Measurements from ENCODE around the gene CRISPLD2.
"Not testable (repeated sequence)": the region's sequence is repeated elsewhere in the genome, so short reads cannot be mapped to it uniquely, and the experiment has no call there.

Gene CRISPLD2

GRCh38 chr16:84821728-84822689 lies 2.2 kb downstream of the CRISPLD2 start:
- Mint-ChIP-seq H3K4me1 (peaks cover 8 to 11% of the 10 kb centered on the region in 2 donors), H3K27ac (no peak overlapping the region), H3K36me3 (no peaks in the 10 kb centered on the region), H3K27me3 (peaks cover 50 to 62% of the 10 kb centered on the region in 2 donors), H3K4me3 (no peak overlapping the region), H3K9me3 (no peaks in the 10 kb centered on the region)
- ATAC-seq (replicated peaks) (no peak), DNase-seq (no peak)

DNA sequence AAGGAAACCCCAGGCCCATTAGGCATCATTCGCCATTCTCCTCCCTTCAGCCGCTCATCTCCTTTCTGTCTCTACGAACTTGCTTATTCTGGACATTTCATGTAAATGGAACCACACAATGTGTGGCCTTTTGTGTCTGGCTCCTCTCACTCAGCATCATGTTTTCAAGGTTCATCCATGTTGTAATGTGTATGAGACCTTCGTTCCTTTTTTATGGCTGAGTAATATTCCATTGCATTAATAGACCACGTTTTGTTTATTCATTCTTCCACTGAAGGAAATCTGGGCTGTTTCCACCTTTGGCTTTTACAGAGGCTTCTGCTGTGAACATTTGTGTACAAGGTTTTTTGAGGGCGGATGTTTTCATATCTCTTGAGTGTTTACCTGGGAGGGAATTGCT lies 3.2 kb downstream of the CRISPLD2 start:
- DNase-seq, result no peak
- ATAC-seq (replicated peaks), result no peak
- no peaks in the 10 kb centered on the region for H3K36me3 Mint-ChIP-seq
- H3K4me1 Mint-ChIP-seq, result peaks cover 8 to 11% of the 10 kb centered on the region in 2 donors
- no peak overlapping the region for H3K4me3 Mint-ChIP-seq
- H3K27me3 Mint-ChIP-seq, result peaks cover 50 to 58% of the 10 kb centered on the region in 2 donors
- H3K9me3 Mint-ChIP-seq, result no peaks in the 10 kb centered on the region
- H3K27ac Mint-ChIP-seq, result no peak overlapping the region

- Mint-ChIP-seq H3K9me3 (no peaks in the 10 kb centered on the region), H3K27ac (no peak overlapping the region), H3K36me3 (no peaks in the 10 kb centered on the region), H3K4me1 (peaks cover 8 to 11% of the 10 kb centered on the region in 2 donors), H3K4me3 (no peak overlapping the region), H3K27me3 (peaks cover 50 to 58% of the 10 kb centered on the region in 2 donors)
- no peak for ATAC-seq (replicated peaks)
- no peak for DNase-seq
These were observed 3.7 kb downstream of the CRISPLD2 start for GRCh38 chr16:84823484-84823883.

DNA sequence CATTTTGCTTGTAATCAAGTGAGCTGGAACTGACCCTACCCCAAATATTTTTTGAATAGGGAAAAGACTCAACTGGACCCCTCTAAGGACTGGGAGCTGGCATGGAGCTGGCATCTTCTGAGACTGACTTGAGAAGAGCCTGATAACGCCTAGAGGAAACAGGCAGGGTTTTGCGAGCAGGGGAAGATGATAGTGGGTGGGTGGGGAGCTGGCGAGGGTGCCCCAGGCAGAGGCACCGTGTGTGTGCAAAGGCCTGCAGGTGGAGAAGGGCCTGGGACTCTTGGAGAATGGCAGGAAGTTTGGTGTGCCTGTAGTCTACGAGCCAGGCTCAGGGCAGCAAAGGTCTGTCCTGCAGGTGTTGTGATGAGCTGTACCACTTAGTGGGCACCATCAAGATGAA lies 4.1 kb downstream of the CRISPLD2 start:
- no peak overlapping the region for H3K4me3 Mint-ChIP-seq
- peaks cover 50 to 54% of the 10 kb centered on the region in 2 donors for H3K27me3 Mint-ChIP-seq

GRCh38 chr16:84825896-84826557 lies 6.2 kb downstream of the CRISPLD2 start:
- H3K4me3 Mint-ChIP-seq, result no peak overlapping the region

More for the DNA sequence above, 4.1 kb downstream of the CRISPLD2 start:
- Mint-ChIP-seq H3K4me1 (peaks cover 8 to 11% of the 10 kb centered on the region in 2 donors), H3K27ac (no peak overlapping the region), H3K9me3 (no peaks in the 10 kb centered on the region), H3K36me3 (no peaks in the 10 kb centered on the region)
- ATAC-seq (replicated peaks) (no peak), DNase-seq (no peak)

GRCh38 chr16:84826558-84826941 lies 6.8 kb downstream of the CRISPLD2 start:
- no peak for ATAC-seq (replicated peaks)
- H3K9me3 Mint-ChIP-seq, result no peaks in the 10 kb centered on the region
- H3K27ac Mint-ChIP-seq, result no peak overlapping the region
- H3K4me1 Mint-ChIP-seq, result no peaks in the 10 kb centered on the region
- no peak for DNase-seq
- H3K27me3 Mint-ChIP-seq, result peaks cover 32% of the 10 kb centered on the region in 2 donors
- no peaks in the 10 kb centered on the region for H3K36me3 Mint-ChIP-seq
- no peak overlapping the region for H3K4me3 Mint-ChIP-seq

More at GRCh38 chr16:84825896-84826557, 6.2 kb downstream of the CRISPLD2 start:
- DNase-seq (no peak), ATAC-seq (replicated peaks) (no peak)
- peaks cover 37% of the 10 kb centered on the region in 2 donors for H3K27me3 Mint-ChIP-seq
- no peaks in the 10 kb centered on the region for H3K36me3 Mint-ChIP-seq
- H3K9me3 Mint-ChIP-seq, result no peaks in the 10 kb centered on the region
- no peak overlapping the region for H3K27ac Mint-ChIP-seq
- H3K4me1 Mint-ChIP-seq, result no peaks in the 10 kb centered on the region

DNA sequence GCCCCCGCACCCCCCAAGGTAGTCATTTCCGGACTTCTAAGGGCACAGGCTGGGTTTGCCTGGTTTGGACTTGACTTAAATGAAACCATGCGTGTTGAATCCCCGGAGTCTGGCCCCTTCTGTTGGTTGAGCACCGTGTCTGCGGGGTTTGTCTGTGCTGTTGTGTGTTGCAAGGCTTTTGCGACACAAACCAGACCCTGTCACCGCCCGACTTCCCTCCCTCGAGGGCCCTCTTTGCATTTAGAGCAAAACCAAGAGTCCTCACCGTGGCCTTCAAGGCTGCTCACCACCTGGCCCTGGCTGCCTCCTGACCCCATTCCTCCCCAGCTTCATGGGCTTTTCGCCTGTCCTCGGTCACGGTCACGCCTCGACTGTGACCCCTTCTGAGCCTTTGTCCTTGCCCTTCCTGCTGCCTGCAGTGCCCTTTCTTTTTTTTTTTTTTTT lies 7.4 kb downstream of the CRISPLD2 start:
- ATAC-seq (replicated peaks), result no peak
- Mint-ChIP-seq H3K9me3 (no peaks in the 10 kb centered on the region), H3K27me3 (peaks cover 26% of the 10 kb centered on the region in 2 donors), H3K27ac (no peak overlapping the region), H3K4me3 (no peak overlapping the region), H3K36me3 (no peaks in the 10 kb centered on the region), H3K4me1 (no peaks in the 10 kb centered on the region)
- no peak for DNase-seq

- no peaks in the 10 kb centered on the region for H3K4me1 Mint-ChIP-seq
- no peak for ATAC-seq (replicated peaks)
- no peaks in the 10 kb centered on the region for H3K9me3 Mint-ChIP-seq
- no peak for DNase-seq
- H3K27ac Mint-ChIP-seq, result no peak overlapping the region
- H3K36me3 Mint-ChIP-seq, result no peaks in the 10 kb centered on the region
- no peak overlapping the region for H3K4me3 Mint-ChIP-seq
- H3K27me3 Mint-ChIP-seq, result peaks cover 19% of the 10 kb centered on the region in 2 donors
These were observed 8.1 kb downstream of the CRISPLD2 start for GRCh38 chr16:84827897-84828296.

DNA sequence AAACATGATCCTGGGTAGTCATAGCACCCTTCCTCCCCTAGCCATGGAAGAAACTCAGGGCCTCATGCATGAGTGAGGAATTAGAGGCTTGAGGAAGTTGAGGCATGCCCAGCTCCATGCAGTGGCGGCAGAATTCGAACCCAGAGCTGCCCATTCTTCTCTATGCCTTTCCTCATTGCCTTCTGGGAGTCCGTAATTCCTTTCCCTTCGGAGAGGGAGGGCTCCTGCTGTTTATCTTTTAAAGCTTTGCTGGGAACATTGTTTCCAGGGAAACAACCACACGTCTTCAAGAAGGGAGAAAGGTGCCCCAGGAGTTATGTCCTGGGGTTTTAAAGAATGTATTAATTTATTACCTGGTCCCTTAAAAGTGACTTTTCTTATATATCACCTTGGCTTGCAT lies 8.5 kb downstream of the CRISPLD2 start:
- H3K27me3 Mint-ChIP-seq, result peaks cover 14 to 17% of the 10 kb centered on the region in 2 donors
- H3K4me1 Mint-ChIP-seq, result no peaks in the 10 kb centered on the region

DNA sequence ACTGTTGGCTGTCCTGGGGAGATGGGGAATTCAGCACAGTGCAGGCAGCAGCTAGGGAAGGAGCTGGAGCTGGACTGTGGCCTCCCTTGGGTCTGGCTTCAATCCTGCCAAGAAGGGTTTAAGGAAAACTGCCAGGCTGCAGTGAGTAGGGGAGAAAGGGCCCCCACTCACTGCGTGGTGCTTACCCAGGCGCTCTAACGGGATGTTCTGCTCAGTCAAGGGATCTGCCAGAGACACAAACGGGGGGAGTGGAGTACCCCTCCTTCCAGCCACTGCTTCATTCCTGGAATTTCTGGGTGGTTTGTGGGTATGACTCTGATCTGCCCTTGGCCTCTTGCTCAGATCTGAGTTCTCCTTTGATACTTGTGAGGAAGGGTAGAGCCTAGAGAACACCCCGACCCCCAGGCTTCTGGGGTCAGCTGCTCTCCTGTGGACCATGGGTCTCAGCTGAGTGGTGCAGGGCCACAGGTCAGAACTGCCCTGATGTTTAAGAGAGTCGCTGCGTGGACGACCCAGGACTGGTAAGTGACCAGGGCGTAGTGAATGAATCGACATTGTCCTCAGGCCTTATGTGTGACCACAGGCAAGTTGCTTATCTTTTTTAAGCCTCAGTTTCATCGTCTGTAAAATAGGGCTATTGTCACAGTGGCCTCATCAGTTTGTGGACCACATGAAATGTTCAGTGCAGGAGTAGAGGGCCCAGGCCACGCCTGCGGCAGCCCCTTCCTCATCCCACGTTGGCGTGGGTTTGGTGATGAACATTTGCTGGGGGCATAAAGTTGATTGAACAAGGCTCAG lies 9.6 kb downstream of the CRISPLD2 start:
- ATAC-seq (replicated peaks), result no peak

More for the DNA sequence above, 8.5 kb downstream of the CRISPLD2 start:
- ATAC-seq (replicated peaks), result no peak
- no peak for DNase-seq
- no peaks in the 10 kb centered on the region for H3K36me3 Mint-ChIP-seq
- H3K9me3 Mint-ChIP-seq, result no peaks in the 10 kb centered on the region
- H3K4me3 Mint-ChIP-seq, result no peak overlapping the region
- H3K27ac Mint-ChIP-seq, result no peak overlapping the region

DNA sequence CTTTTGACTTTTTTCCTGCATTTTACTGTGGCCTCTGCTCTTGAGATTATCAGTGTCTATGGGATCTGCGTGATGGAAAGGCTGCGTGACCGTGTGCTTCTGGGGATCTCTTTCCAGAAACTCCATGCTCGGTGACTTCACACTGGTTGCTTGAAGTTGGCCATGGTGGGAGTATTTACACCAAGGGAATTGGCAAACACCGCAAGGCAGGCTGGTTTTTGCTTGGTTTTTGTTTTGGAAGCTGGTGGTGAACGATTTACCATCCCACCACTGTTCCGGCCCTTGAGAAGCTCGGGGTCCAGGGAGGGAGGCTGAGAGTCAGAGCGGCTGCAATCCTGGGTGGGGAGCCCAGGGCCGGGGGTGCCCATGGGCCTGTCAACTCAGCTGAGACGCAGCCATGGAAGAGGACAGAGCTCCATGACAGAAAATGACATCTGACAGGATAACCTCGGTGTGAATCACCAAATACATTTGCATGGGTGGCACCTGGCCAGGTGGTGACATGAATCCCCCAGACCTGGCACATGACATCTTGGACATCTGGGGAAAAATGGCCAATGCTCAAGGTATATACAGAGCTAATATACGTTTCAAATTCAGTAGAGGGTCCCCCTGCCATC lies 11.1 kb downstream of the CRISPLD2 start:
- no peak for ATAC-seq (replicated peaks)
- Mint-ChIP-seq H3K9me3 (no peaks in the 10 kb centered on the region), H3K4me1 (no peaks in the 10 kb centered on the region), H3K4me3 (no peak overlapping the region), H3K36me3 (no peaks in the 10 kb centered on the region), H3K27me3 (peaks cover 5 to 8% of the 10 kb centered on the region in 2 donors), H3K27ac (no peak overlapping the region)
- DNase-seq, result no peak

More for the DNA sequence above, 9.6 kb downstream of the CRISPLD2 start:
- H3K4me3 Mint-ChIP-seq, result no peak overlapping the region
- no peaks in the 10 kb centered on the region for H3K9me3 Mint-ChIP-seq
- H3K27me3 Mint-ChIP-seq, result peaks cover 8 to 15% of the 10 kb centered on the region in 2 donors
- H3K27ac Mint-ChIP-seq, result no peak overlapping the region
- H3K4me1 Mint-ChIP-seq, result no peaks in the 10 kb centered on the region
- DNase-seq, result no peak
- H3K36me3 Mint-ChIP-seq, result no peaks in the 10 kb centered on the region

DNA sequence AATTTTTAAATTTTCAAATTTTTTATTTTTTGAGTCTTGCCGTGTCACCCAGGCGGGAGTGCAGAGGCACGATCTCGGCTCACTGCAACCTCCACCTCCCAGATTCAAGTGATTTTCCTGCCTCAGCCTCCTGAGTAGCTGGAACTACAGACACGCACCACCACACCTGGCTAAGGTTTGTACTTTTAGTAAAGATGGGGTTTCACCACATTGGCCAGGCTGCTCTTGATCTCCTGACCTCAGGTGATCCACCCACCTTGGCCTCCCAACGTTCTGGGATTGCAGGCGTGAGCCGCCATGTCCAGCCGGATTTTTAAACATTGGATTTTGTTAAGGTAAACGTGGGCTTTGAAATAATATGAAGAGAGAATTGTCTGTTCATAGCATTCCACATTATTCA lies 11.9 kb downstream of the CRISPLD2 start:
- not testable (repeated sequence) for H3K9me3 Mint-ChIP-seq; H3K27ac Mint-ChIP-seq; H3K4me1 Mint-ChIP-seq; H3K36me3 Mint-ChIP-seq; H3K27me3 Mint-ChIP-seq; ATAC-seq (replicated peaks); DNase-seq; H3K4me3 Mint-ChIP-seq

GRCh38 chr16:84832488-84833143 lies 12.8 kb downstream of the CRISPLD2 start:
- Mint-ChIP-seq H3K27me3 (peaks cover 5 to 8% of the 10 kb centered on the region in 2 donors), H3K4me3 (no peak overlapping the region), H3K36me3 (no peaks in the 10 kb centered on the region), H3K4me1 (no peaks in the 10 kb centered on the region), H3K9me3 (no peaks in the 10 kb centered on the region), H3K27ac (no peak overlapping the region)
- ATAC-seq (replicated peaks) (no peak), DNase-seq (no peak)

Measured in stimulated activated naive B cell treated with anti-CD40 and anti-IgM and Interleukin-4, amounts not matched to agents 10 μg/mL and 1 μg/mL and 100 μg/mL, for 72 hours (primary cell).